ENCODE results near the gene SPATC1L.

Gene SPATC1L

GRCh38 chr21:46128933-46129571 lies 55.2 kb downstream of the SPATC1L start:
- no peak for DNase-seq

- DNase-seq = no peak
Measured at GRCh38 chr21:46128106-46128932, 55.9 kb downstream of the SPATC1L start.

- DNase-seq = no peak
Measured at GRCh38 chr21:46127239-46128105, 56.8 kb downstream of the SPATC1L start.

GRCh38 chr21:46126309-46127238 lies 57.7 kb downstream of the SPATC1L start:
- no peak for DNase-seq

GRCh38 chr21:46125846-46126301 lies 58.4 kb downstream of the SPATC1L start:
- no peak for DNase-seq

GRCh38 chr21:46124926-46125845 lies 59.1 kb downstream of the SPATC1L start:
- no peak for DNase-seq

GRCh38 chr21:46124083-46124925 lies 60.0 kb downstream of the SPATC1L start:
- no peak for DNase-seq

- DNase-seq = no peak
Measured at GRCh38 chr21:46122758-46123683, 61.2 kb downstream of the SPATC1L start.

GRCh38 chr21:46122237-46122671 lies 62.0 kb downstream of the SPATC1L start:
- no peak for DNase-seq

- no peak for DNase-seq
Measured at GRCh38 chr21:46121286-46122221, 62.7 kb downstream of the SPATC1L start.

- DNase-seq = no peak
Measured at GRCh38 chr21:46120301-46121285, 63.7 kb downstream of the SPATC1L start.

GRCh38 chr21:46119637-46120271 lies 64.5 kb downstream of the SPATC1L start:
- no peak for DNase-seq

- no peak for DNase-seq
Measured at GRCh38 chr21:46119144-46119636, 65.1 kb downstream of the SPATC1L start.

GRCh38 chr21:46118316-46119143 lies 65.7 kb downstream of the SPATC1L start:
- DNase-seq = no peak
